Measurements from ENCODE around the gene STAT6. TPM values are rescaled to one million over a fixed set of nuclear protein-coding genes. Genes with fewer than 3 reads are reported as not detected.

STAT6 gene
- total and polyA plus RNA-seq, 2 experiments from 2014 or later: 37.2 to 53.0 TPM

DNA sequence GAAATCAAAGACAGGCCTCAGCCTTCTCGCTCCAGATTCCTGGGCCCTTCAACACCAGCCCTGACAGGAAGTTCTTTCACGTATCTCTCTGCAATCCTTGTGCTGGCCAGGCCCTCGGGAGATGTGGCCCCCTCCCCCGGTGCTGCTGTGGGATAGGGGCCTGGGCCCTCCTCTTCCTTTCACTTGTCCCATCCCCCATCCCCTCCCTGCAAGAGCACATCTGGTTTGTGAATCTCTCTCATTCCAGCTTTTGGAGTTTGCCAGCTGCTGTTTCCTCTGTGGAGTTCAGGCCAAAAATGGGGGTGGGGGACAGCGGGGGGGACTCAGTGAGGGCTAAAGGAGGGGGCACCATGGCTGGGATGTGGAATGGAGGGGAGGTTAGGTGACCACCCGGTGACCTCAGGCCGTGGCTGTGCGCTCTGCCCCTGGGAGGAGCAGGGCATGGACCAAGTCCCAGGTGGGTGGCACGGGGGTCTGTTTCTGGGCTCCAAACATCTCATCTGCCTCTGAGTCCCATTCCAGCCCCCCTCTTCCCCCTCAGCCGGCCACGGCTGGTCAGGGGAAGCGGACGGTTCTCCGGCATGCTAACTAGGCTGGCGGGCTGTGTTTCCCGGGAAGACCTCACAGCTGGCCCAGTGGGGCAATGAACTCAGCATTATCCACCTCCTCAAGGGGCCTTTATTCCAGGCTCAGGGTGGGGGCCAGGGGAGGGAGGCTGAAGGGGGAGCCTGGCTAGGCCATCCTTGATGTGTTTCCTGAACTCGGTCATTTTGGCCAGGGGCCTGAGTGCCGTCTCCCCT, 24.6 kb upstream of the STAT6 start:
- TF ChIP-seq, protein P1, sequence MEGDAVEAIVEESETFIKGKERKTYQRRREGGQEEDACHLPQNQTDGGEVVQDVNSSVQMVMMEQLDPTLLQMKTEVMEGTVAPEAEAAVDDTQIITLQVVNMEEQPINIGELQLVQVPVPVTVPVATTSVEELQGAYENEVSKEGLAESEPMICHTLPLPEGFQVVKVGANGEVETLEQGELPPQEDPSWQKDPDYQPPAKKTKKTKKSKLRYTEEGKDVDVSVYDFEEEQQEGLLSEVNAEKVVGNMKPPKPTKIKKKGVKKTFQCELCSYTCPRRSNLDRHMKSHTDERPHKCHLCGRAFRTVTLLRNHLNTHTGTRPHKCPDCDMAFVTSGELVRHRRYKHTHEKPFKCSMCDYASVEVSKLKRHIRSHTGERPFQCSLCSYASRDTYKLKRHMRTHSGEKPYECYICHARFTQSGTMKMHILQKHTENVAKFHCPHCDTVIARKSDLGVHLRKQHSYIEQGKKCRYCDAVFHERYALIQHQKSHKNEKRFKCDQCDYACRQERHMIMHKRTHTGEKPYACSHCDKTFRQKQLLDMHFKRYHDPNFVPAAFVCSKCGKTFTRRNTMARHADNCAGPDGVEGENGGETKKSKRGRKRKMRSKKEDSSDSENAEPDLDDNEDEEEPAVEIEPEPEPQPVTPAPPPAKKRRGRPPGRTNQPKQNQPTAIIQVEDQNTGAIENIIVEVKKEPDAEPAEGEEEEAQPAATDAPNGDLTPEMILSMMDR (IDR thresholded peaks at IDR 0.05; ENCODE audit: low read depth, low read length): no peak
- peak overlapping the region; percentile 52 for H3K27ac ChIP-seq
- no peaks in the 10 kb centered on the region for H3K27me3 ChIP-seq
- H3K4me1 ChIP-seq (ENCODE audit: low read depth): peaks cover 39% of the 10 kb centered on the region
- peaks cover 10% of the 10 kb centered on the region for H3K36me3 ChIP-seq
- no peaks in the 10 kb centered on the region for H3K9me3 ChIP-seq (ENCODE audit: low read depth)
- no peak overlapping the region for H3K4me3 ChIP-seq
- DNase-seq (ENCODE audit: low read depth in 1 of 2, low spot score in 1 of 2): peak in 1 of 2 donors; percentile 91

DNA sequence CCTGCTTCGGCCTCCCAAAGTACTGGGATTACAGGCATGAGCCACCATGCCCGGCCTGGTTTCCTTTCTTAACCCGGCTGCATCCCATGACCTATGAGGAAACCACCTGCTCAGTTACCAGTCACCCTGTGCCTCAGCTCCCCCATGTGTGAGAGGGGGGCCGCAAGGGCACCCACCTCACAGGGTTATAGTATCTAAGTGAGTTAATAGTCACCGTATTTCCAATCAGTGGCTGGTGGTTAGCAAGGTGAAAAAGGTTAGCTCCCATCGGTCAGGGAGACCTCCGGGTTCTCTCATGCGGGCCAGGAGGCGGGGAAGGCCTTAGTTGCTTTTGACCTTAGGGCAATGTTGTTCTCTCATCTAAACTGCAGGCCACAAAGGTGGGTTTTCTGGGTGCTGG, 23.8 kb upstream of the STAT6 start:
- TF ChIP-seq, protein P1 (IDR thresholded peaks at IDR 0.05; ENCODE audit: low read depth, low read length): no peak
- DNase-seq (ENCODE audit: low read depth in 1 of 2, low spot score in 1 of 2): no peak
- Histone ChIP-seq H3K4me1 (ENCODE audit: low read depth) (peaks cover 45% of the 10 kb centered on the region), H3K4me3 (no peak overlapping the region), H3K9me3 (ENCODE audit: low read depth) (no peaks in the 10 kb centered on the region), H3K36me3 (peaks cover 6% of the 10 kb centered on the region), H3K27me3 (no peaks in the 10 kb centered on the region), H3K27ac (peak overlapping the region; percentile 52)

DNA sequence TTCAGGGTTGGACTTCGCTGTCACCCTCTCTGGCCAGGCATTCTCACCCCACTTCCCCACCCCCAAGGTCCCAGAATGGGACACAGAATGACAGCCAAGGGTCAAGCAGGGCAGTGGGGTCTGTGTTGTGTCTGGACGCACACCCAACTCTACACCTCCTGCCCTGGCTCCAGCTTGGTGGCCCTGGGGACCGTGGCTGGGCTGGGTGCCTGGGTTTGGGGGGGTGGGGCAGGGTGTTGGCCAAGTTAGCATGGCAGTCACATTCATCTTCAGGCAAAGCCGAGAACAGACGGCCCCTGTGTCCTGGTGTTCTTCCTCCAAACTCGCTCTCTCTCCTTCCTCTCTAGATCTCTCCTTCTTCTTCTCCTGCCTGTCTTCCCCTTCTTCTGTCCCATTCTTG, 22.8 kb upstream of the STAT6 start:
- peak overlapping the region; percentile 69 for H3K27ac ChIP-seq
- peaks cover 49% of the 10 kb centered on the region for H3K4me1 ChIP-seq (ENCODE audit: low read depth)
- no peaks in the 10 kb centered on the region for H3K36me3 ChIP-seq
- no peaks in the 10 kb centered on the region for H3K27me3 ChIP-seq
- peak in 1 of 2 donors; percentile 22 for DNase-seq (ENCODE audit: low read depth in 1 of 2, low spot score in 1 of 2)
- H3K9me3 ChIP-seq (ENCODE audit: low read depth): no peaks in the 10 kb centered on the region
- TF ChIP-seq, protein P1 (IDR thresholded peaks at IDR 0.05; ENCODE audit: low read depth, low read length): no peak
- H3K4me3 ChIP-seq: no peak overlapping the region

DNA sequence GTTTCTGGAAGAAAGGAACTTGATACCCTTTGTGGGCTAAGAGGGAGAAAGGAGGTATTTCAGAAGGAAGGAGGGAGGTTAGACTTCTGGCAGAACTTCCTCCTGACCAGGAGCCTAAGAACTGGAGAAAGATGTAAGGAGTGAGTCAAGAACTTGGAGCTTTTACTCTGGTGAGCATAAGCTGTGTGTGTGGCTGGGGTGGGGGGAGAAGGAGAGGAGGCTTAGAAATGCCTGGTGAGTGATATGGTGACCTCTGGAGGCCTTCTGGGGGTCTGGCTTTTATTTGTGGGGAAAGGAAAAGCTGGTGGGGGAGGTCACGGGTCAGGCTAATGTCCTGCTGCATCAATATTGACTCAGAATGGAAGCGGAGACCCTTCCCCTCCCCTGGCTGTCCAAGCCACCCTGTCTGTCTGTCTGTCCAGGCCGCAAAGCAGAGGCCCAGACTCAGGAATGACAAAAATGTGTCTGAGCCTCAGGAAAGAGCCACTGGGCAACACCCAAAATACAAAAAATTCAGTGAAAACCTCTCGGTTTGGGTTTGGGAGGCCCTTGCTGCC, 21.9 kb upstream of the STAT6 start:
- H3K4me1 ChIP-seq (ENCODE audit: low read depth): peaks cover 49% of the 10 kb centered on the region
- TF ChIP-seq, protein P1 (IDR thresholded peaks at IDR 0.05; ENCODE audit: low read depth, low read length): peak; percentile 3
- no peaks in the 10 kb centered on the region for H3K27me3 ChIP-seq
- H3K4me3 ChIP-seq: no peak overlapping the region
- DNase-seq (ENCODE audit: low read depth in 1 of 2, low spot score in 1 of 2): peak in 1 of 2 donors; percentile 68
- no peaks in the 10 kb centered on the region for H3K9me3 ChIP-seq (ENCODE audit: low read depth)
- H3K36me3 ChIP-seq: no peaks in the 10 kb centered on the region
- H3K27ac ChIP-seq: peak overlapping the region; percentile 69

DNA sequence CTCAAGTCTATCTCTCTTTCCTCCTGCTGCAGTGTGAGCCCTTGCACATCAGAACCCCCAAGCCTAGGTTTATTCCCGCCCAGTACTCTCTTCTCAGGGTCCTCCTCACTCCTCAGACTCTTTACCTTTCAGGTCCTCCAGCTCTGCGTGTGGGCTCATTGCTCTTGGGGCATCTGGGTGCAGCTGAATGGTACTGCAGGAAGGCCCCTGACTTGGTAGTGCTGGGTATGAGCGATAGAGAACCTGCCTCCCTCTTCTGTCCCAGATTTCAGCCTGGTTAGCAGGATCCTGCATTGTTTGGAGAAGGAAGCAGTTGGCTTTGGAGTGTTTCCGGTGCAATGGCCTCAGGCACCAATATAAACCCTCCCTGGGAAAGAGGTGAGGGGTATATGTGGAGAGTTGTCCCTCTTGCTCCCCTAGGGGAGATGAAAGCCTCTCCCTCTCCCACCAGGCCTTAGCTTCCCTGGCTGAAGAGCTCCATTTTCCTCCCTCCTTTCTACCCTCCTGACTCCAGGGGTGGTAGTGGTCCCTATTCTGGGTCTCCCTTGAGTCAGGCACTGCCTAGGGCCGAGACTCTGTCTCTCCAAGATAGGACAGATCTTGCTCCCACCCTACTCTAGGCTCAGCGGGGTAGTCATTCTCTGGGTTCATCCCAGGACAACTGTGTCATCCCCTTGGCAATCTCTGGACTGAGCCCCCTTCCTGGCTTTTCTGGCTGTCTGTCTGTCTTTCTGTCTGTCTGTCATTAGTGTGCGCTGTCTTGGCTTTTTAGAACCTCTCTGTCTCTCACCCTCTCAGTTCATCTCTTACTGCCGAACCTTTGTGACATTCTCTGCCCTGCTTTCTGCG, 21.0 kb upstream of the STAT6 start:
- no peaks in the 10 kb centered on the region for H3K36me3 ChIP-seq
- DNase-seq (ENCODE audit: low read depth in 1 of 2, low spot score in 1 of 2): no peak
- H3K4me1 ChIP-seq (ENCODE audit: low read depth): peaks cover 45% of the 10 kb centered on the region
- peak overlapping the region; percentile 69 for H3K27ac ChIP-seq
- no peaks in the 10 kb centered on the region for H3K9me3 ChIP-seq (ENCODE audit: low read depth)
- TF ChIP-seq, protein P1 (IDR thresholded peaks at IDR 0.05; ENCODE audit: low read depth, low read length): no peak
- no peaks in the 10 kb centered on the region for H3K27me3 ChIP-seq
- no peak overlapping the region for H3K4me3 ChIP-seq

Data from cardiac muscle cell (in vitro differentiated cells and primary cell).